Neuronal stem cell (in vitro differentiated cells): ENCODE data around the gene SLC16A10.
"Not testable (repeated sequence)": the region's sequence is repeated elsewhere in the genome, so short reads cannot be mapped to it uniquely, and the experiment has no call there.

ENCODE experiments used
- DNase-seq: peaks from one replicate; pipeline ENCODE4 v3.0.0-alpha.2; 2013; ENCODE audit warnings: low spot score
- H2AFZ ChIP-seq: one replicate; pipeline ENCODE4 v1.6.1; 2013; ENCODE audit warnings: mild to moderate bottlenecking, low read length, inconsistent platforms
- H2AK5ac ChIP-seq: 2 replicates; pipeline ENCODE4 v1.6.1; 2013; ENCODE audit warnings: low read depth, mild to moderate bottlenecking, inconsistent platforms, low read length, moderate library complexity, mixed read lengths
- H2BK120ac ChIP-seq: 2 replicates; pipeline ENCODE4 v1.6.1; 2013; ENCODE audit warnings: low read depth, mild to moderate bottlenecking, inconsistent platforms, low read length, moderate library complexity, mixed read lengths
- H2BK12ac ChIP-seq: one replicate; pipeline ENCODE4 v1.6.1; 2013; ENCODE audit warnings: low read length, inconsistent platforms
- H2BK15ac ChIP-seq: 2 replicates; pipeline ENCODE4 v1.6.1; 2013; ENCODE audit warnings: mild to moderate bottlenecking, low read length, inconsistent platforms, mixed read lengths
- H2BK5ac ChIP-seq: one replicate; pipeline ENCODE4 v1.6.1; 2013; ENCODE audit warnings: inconsistent platforms, mild to moderate bottlenecking, low read length, moderate library complexity
- H3K14ac ChIP-seq: one replicate; pipeline ENCODE4 v1.6.1; 2013; ENCODE audit warnings: low read length, inconsistent platforms
- H3K18ac ChIP-seq: 2 replicates; pipeline ENCODE4 v1.6.1; 2013; ENCODE audit warnings: low read length, inconsistent platforms
- H3K23ac ChIP-seq: 2 replicates; pipeline ENCODE4 v1.6.1; 2013; ENCODE audit warnings: low read depth, mild to moderate bottlenecking, mixed read lengths, low read length, inconsistent platforms; ENCODE audit not compliant: poor library complexity
- H3K27ac ChIP-seq: replicated peaks from 3 replicates; pipeline ENCODE4 v1.5.1; 2013; ENCODE audit warnings: low read length, inconsistent platforms
- H3K27me3 ChIP-seq, 3 experiments: 2 replicates each; pipeline ENCODE4 v1.6.1; 2013; ENCODE audit warnings: low read length in 3 of 3, mild to moderate bottlenecking in 2 of 3, inconsistent platforms in 1 of 3, low read depth in 1 of 3, mixed read lengths in 1 of 3, moderate library complexity in 1 of 3; ENCODE audit not compliant: control insufficient read depth in 3 of 3, insufficient read depth in 3 of 3
- H3K36me3 ChIP-seq, 2 donors: replicated peaks in 1 of 2; 2 replicates each; pipeline ENCODE4 v1.6.1; 2013; ENCODE audit warnings: low read length in 2 of 2; ENCODE audit not compliant: control insufficient read depth in 2 of 2, insufficient read depth in 2 of 2
- H3K4ac ChIP-seq: 2 replicates; pipeline ENCODE4 v1.6.1; 2013; ENCODE audit warnings: inconsistent platforms, mild to moderate bottlenecking, low read length, moderate library complexity
- H3K4me1 ChIP-seq, 2 donors: 1 replicate in 1 of 2; 2 replicates in 1 of 2; pipeline ENCODE4 v1.6.1; 2013; ENCODE audit warnings: low read length in 2 of 2, low read depth in 1 of 2; ENCODE audit not compliant: control insufficient read depth in 2 of 2, insufficient read depth in 1 of 2
- H3K4me2 ChIP-seq: one replicate; pipeline ENCODE4 v1.6.1; 2013; ENCODE audit warnings: mild to moderate bottlenecking, low read length, inconsistent platforms; ENCODE audit not compliant: insufficient read depth, poor library complexity, severe bottlenecking
- H3K4me3 ChIP-seq, 2 donors: 2 replicates each; pipeline ENCODE4 v1.5.1; 2013; ENCODE audit warnings: low read length in 2 of 2, mild to moderate bottlenecking in 2 of 2, inconsistent platforms in 1 of 2, moderate library complexity in 1 of 2
- H3K79me1 ChIP-seq: one replicate; pipeline ENCODE4 v1.6.1; 2013; ENCODE audit warnings: low read depth, mild to moderate bottlenecking, inconsistent platforms, low read length, moderate library complexity
- H3K9ac ChIP-seq: one replicate; pipeline ENCODE4 v1.6.1; 2013; ENCODE audit warnings: mild to moderate bottlenecking, low read depth, low read length, inconsistent platforms; ENCODE audit not compliant: poor library complexity
- H3K9me3 ChIP-seq, 2 donors: replicated peaks in 1 of 2; 2 replicates each; pipeline versions ENCODE3 to v1.6.1; 2013; ENCODE audit warnings: low read length in 2 of 2, mild to moderate bottlenecking in 2 of 2, inconsistent platforms in 1 of 2, low read depth in 1 of 2, mixed read lengths in 1 of 2, moderate library complexity in 1 of 2; ENCODE audit not compliant: control insufficient read depth in 2 of 2, insufficient read depth in 1 of 2
- H4K8ac ChIP-seq: one replicate; pipeline ENCODE4 v1.6.1; 2013; ENCODE audit warnings: low read depth, mild to moderate bottlenecking, inconsistent platforms, low read length, moderate library complexity
- H4K91ac ChIP-seq: one replicate; pipeline ENCODE4 v1.6.1; 2013; ENCODE audit warnings: low read length, low read depth, mild to moderate bottlenecking, inconsistent platforms; ENCODE audit not compliant: poor library complexity
- WGBS, 2 donors: extraction: QIAGEN DNeasy Blood & Tissue Kit; methylation state at CpG; one replicate each; pipeline ENCODE4 v1.1.7; 2013; ENCODE audit warnings: missing lambda C conversion rate in 2 of 2, mixed read lengths in 1 of 2; ENCODE audit not compliant: insufficient read length in 2 of 2, insufficient replicate concordance in 1 of 2; ENCODE audit errors: extremely low coverage in 2 of 2; 5-methylcytosine and 5-hydroxymethylcytosine counted together

SLC16A10 gene

GRCh38 chr6:111132669-111133068 lies 45.4 kb downstream of the SLC16A10 start:
- H3K36me3 ChIP-seq, H3K79me1 ChIP-seq, H3K4me3 ChIP-seq, H3K27me3 ChIP-seq, H2AK5ac ChIP-seq, H3K9me3 ChIP-seq, H3K4me2 ChIP-seq, H2BK120ac ChIP-seq, H2BK15ac ChIP-seq, H2AFZ ChIP-seq, H4K91ac ChIP-seq, H3K4me1 ChIP-seq, H3K9ac ChIP-seq, H3K4ac ChIP-seq, H2BK12ac ChIP-seq, H3K27ac ChIP-seq, H4K8ac ChIP-seq, H3K23ac ChIP-seq, H2BK5ac ChIP-seq, H3K14ac ChIP-seq, H3K18ac ChIP-seq, DNase-seq: not testable (repeated sequence)
- WGBS, 2 donors = no CpG with 5 or more reads among the region's 2 CpGs

GRCh38 chr6:111134236-111134869 lies 47.0 kb downstream of the SLC16A10 start:
- H2BK15ac ChIP-seq, H2AK5ac ChIP-seq, H3K4me1 ChIP-seq, H2BK12ac ChIP-seq, H3K27me3 ChIP-seq, H3K27ac ChIP-seq, H3K4me2 ChIP-seq, H3K18ac ChIP-seq, H3K4me3 ChIP-seq, H3K36me3 ChIP-seq, H2BK5ac ChIP-seq, H3K9me3 ChIP-seq, H4K91ac ChIP-seq, H4K8ac ChIP-seq, H3K14ac ChIP-seq, H3K4ac ChIP-seq, H3K79me1 ChIP-seq, H3K23ac ChIP-seq, DNase-seq, H2AFZ ChIP-seq, H3K9ac ChIP-seq, H2BK120ac ChIP-seq: not testable (repeated sequence)
- WGBS, 2 donors = no CpG with 5 or more reads among the region's 6 CpGs

- not testable (repeated sequence) for H3K9me3 ChIP-seq, H4K8ac ChIP-seq, H2BK12ac ChIP-seq, H3K23ac ChIP-seq, H4K91ac ChIP-seq, H3K4me3 ChIP-seq, DNase-seq, H2BK120ac ChIP-seq, H3K79me1 ChIP-seq, H3K27me3 ChIP-seq, H2BK5ac ChIP-seq, H3K9ac ChIP-seq, H2BK15ac ChIP-seq, H3K36me3 ChIP-seq, H2AFZ ChIP-seq, H3K27ac ChIP-seq, H2AK5ac ChIP-seq, H3K4me2 ChIP-seq, H3K14ac ChIP-seq, H3K18ac ChIP-seq, H3K4me1 ChIP-seq, H3K4ac ChIP-seq
- WGBS, 2 donors = no CpG with 5 or more reads among the region's 14 CpGs
These were observed 50.3 kb downstream of the SLC16A10 start for GRCh38 chr6:111137489-111138093.

- H4K8ac ChIP-seq = no peak overlapping the region
- H3K14ac ChIP-seq = no peak overlapping the region
- no peak overlapping the region for H2BK120ac ChIP-seq
- H3K23ac ChIP-seq = no peak overlapping the region
- H3K4me3 ChIP-seq = no peak overlapping the region
- no peaks in the 10 kb centered on the region for H3K79me1 ChIP-seq
- peaks cover 2 to 4% of the 10 kb centered on the region in 2 donors for H3K9me3 ChIP-seq
- H4K91ac ChIP-seq = no peak overlapping the region
- DNase-seq = no peak
- no CpG with 5 or more reads among the region's 3 CpGs for WGBS, 2 donors
- peaks cover 0 to 4% (median 0%) of the 10 kb centered on the region in 3 experiments for H3K27me3 ChIP-seq
- H3K18ac ChIP-seq = no peak overlapping the region
- H2AK5ac ChIP-seq = no peak overlapping the region
- no peaks in the 10 kb centered on the region for H3K4me1 ChIP-seq
- no peak overlapping the region for H3K9ac ChIP-seq
- H3K4me2 ChIP-seq = no peak overlapping the region
- H2BK15ac ChIP-seq = no peak overlapping the region
- H2AFZ ChIP-seq = no peak overlapping the region
- no peak overlapping the region for H3K27ac ChIP-seq
- H2BK12ac ChIP-seq = no peak overlapping the region
- no peaks in the 10 kb centered on the region for H3K36me3 ChIP-seq
- H2BK5ac ChIP-seq = no peak overlapping the region
- H3K4ac ChIP-seq = no peak overlapping the region
These were observed 60.1 kb downstream of the SLC16A10 start for GRCh38 chr6:111147440-111147839.
